GM23338 (cell line): Measurements from ENCODE around the gene KDELR1.

Source experiments
- CREB1 ChIP-seq: fragments of 250-450 bp; sonication (Bioruptor Pico); IDR thresholded peaks from 2 replicates; pipeline ENCODE4 v1.5.0; 2020; ENCODE audit warnings: low read depth, mild to moderate bottlenecking, moderate library complexity
- EZH2 ChIP-seq: fragments of 200-600 bp; sonication (generic); IDR thresholded peaks from one replicate; pipeline ENCODE4 v1.8.0; 2017; ENCODE audit warnings: antibody characterized with exemption, mild to moderate bottlenecking, low read depth; ENCODE audit not compliant: unreplicated experiment
- EZH2phosphoT487 ChIP-seq: fragments of 200-600 bp; sonication (generic); IDR thresholded peaks from one replicate; pipeline ENCODE4 v1.8.1; 2018; ENCODE audit warnings: antibody characterized with exemption; ENCODE audit not compliant: unreplicated experiment
- JUNB ChIP-seq: IDR thresholded peaks from one replicate; pipeline ENCODE4 v1.6.1; 2016; ENCODE audit warnings: antibody characterized with exemption; ENCODE audit not compliant: unreplicated experiment
- POLR2AphosphoS5 ChIP-seq: IDR thresholded peaks from 2 replicates; pipeline ENCODE4 v1.6.1; 2016; ENCODE audit warnings: antibody characterized with exemption, low read depth
- ZNF114 ChIP-seq: fragments of 250-450 bp; sonication (Bioruptor Pico); IDR thresholded peaks from 2 replicates; pipeline ENCODE4 v1.5.0; 2020; ENCODE audit warnings: mild to moderate bottlenecking, moderate library complexity
- TF ChIP-seq, protein P1 (sequence below), 2 experiments: fragments of 200-600 bp in 1 of 2; sonication (generic) in 1 of 2; conservative IDR thresholded peaks; 2 replicates each; pipeline versions ENCODE4 v1.5.1 to v1.6.1; 2016 to 2017; ENCODE audit warnings: antibody characterized with exemption in 2 of 2, low read depth in 2 of 2, mild to moderate bottlenecking in 2 of 2, moderate library complexity in 1 of 2
- TF ChIP-seq, protein P2 (sequence below): IDR thresholded peaks from one replicate; pipeline ENCODE4 v1.6.1; 2018; ENCODE audit warnings: antibody characterized with exemption; ENCODE audit not compliant: unreplicated experiment
- TF ChIP-seq, protein P3 (sequence below): IDR thresholded peaks from 2 replicates; pipeline ENCODE4 v1.6.1; 2016; ENCODE audit warnings: antibody characterized with exemption
- TF ChIP-seq, protein P4 (sequence below): fragments of 250-450 bp; sonication (Bioruptor Pico); IDR thresholded peaks from 2 replicates; pipeline ENCODE4 v1.5.0; 2020; ENCODE audit warnings: mild to moderate bottlenecking, moderate library complexity

DNA sequence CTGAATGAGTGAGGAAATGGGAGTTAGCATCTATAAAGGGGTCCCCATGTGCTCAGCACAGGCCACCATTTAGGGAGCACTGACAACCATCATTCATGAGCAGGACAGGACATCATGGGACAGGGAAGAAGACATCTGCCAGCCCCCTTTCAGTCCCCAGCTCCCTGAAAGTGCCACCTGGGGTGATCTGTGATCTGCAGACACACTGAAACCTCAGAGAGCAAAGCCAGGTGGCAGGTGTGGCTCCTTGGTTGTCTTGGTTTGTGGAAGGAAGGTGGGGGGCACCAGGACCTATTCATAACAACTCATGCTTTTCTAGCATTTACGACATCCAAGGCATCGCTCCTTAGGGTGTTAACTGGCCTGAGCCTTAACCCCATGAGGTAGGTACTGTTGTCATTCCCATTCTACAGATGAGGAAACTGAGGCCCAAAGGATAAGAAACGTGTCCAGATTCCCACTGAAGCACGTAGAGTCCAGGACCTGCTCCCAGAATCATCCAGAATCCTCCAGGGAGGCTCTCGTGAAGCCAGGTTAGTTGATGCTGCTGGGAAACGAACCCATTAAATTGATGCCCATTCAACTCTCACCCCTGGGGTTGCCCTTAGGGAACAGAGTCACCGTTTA is 5.8 kb downstream of the KDELR1 start:
- TF ChIP-seq, protein P1, sequence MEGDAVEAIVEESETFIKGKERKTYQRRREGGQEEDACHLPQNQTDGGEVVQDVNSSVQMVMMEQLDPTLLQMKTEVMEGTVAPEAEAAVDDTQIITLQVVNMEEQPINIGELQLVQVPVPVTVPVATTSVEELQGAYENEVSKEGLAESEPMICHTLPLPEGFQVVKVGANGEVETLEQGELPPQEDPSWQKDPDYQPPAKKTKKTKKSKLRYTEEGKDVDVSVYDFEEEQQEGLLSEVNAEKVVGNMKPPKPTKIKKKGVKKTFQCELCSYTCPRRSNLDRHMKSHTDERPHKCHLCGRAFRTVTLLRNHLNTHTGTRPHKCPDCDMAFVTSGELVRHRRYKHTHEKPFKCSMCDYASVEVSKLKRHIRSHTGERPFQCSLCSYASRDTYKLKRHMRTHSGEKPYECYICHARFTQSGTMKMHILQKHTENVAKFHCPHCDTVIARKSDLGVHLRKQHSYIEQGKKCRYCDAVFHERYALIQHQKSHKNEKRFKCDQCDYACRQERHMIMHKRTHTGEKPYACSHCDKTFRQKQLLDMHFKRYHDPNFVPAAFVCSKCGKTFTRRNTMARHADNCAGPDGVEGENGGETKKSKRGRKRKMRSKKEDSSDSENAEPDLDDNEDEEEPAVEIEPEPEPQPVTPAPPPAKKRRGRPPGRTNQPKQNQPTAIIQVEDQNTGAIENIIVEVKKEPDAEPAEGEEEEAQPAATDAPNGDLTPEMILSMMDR (conservative IDR thresholded peaks at IDR 0.05; ENCODE audit: low read depth in 2 of 2), result no peak
- TF ChIP-seq POLR2AphosphoS5, result no peak
- TF ChIP-seq, protein P2, sequence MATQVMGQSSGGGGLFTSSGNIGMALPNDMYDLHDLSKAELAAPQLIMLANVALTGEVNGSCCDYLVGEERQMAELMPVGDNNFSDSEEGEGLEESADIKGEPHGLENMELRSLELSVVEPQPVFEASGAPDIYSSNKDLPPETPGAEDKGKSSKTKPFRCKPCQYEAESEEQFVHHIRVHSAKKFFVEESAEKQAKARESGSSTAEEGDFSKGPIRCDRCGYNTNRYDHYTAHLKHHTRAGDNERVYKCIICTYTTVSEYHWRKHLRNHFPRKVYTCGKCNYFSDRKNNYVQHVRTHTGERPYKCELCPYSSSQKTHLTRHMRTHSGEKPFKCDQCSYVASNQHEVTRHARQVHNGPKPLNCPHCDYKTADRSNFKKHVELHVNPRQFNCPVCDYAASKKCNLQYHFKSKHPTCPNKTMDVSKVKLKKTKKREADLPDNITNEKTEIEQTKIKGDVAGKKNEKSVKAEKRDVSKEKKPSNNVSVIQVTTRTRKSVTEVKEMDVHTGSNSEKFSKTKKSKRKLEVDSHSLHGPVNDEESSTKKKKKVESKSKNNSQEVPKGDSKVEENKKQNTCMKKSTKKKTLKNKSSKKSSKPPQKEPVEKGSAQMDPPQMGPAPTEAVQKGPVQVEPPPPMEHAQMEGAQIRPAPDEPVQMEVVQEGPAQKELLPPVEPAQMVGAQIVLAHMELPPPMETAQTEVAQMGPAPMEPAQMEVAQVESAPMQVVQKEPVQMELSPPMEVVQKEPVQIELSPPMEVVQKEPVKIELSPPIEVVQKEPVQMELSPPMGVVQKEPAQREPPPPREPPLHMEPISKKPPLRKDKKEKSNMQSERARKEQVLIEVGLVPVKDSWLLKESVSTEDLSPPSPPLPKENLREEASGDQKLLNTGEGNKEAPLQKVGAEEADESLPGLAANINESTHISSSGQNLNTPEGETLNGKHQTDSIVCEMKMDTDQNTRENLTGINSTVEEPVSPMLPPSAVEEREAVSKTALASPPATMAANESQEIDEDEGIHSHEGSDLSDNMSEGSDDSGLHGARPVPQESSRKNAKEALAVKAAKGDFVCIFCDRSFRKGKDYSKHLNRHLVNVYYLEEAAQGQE, result no peak
- TF ChIP-seq EZH2, result no peak
- no peak for TF ChIP-seq ZNF114 (CRISPR knock-in tag)
- no peak for TF ChIP-seq EZH2phosphoT487
- TF ChIP-seq, protein P3, sequence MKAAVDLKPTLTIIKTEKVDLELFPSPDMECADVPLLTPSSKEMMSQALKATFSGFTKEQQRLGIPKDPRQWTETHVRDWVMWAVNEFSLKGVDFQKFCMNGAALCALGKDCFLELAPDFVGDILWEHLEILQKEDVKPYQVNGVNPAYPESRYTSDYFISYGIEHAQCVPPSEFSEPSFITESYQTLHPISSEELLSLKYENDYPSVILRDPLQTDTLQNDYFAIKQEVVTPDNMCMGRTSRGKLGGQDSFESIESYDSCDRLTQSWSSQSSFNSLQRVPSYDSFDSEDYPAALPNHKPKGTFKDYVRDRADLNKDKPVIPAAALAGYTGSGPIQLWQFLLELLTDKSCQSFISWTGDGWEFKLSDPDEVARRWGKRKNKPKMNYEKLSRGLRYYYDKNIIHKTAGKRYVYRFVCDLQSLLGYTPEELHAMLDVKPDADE, result no peak
- TF ChIP-seq, protein P4, sequence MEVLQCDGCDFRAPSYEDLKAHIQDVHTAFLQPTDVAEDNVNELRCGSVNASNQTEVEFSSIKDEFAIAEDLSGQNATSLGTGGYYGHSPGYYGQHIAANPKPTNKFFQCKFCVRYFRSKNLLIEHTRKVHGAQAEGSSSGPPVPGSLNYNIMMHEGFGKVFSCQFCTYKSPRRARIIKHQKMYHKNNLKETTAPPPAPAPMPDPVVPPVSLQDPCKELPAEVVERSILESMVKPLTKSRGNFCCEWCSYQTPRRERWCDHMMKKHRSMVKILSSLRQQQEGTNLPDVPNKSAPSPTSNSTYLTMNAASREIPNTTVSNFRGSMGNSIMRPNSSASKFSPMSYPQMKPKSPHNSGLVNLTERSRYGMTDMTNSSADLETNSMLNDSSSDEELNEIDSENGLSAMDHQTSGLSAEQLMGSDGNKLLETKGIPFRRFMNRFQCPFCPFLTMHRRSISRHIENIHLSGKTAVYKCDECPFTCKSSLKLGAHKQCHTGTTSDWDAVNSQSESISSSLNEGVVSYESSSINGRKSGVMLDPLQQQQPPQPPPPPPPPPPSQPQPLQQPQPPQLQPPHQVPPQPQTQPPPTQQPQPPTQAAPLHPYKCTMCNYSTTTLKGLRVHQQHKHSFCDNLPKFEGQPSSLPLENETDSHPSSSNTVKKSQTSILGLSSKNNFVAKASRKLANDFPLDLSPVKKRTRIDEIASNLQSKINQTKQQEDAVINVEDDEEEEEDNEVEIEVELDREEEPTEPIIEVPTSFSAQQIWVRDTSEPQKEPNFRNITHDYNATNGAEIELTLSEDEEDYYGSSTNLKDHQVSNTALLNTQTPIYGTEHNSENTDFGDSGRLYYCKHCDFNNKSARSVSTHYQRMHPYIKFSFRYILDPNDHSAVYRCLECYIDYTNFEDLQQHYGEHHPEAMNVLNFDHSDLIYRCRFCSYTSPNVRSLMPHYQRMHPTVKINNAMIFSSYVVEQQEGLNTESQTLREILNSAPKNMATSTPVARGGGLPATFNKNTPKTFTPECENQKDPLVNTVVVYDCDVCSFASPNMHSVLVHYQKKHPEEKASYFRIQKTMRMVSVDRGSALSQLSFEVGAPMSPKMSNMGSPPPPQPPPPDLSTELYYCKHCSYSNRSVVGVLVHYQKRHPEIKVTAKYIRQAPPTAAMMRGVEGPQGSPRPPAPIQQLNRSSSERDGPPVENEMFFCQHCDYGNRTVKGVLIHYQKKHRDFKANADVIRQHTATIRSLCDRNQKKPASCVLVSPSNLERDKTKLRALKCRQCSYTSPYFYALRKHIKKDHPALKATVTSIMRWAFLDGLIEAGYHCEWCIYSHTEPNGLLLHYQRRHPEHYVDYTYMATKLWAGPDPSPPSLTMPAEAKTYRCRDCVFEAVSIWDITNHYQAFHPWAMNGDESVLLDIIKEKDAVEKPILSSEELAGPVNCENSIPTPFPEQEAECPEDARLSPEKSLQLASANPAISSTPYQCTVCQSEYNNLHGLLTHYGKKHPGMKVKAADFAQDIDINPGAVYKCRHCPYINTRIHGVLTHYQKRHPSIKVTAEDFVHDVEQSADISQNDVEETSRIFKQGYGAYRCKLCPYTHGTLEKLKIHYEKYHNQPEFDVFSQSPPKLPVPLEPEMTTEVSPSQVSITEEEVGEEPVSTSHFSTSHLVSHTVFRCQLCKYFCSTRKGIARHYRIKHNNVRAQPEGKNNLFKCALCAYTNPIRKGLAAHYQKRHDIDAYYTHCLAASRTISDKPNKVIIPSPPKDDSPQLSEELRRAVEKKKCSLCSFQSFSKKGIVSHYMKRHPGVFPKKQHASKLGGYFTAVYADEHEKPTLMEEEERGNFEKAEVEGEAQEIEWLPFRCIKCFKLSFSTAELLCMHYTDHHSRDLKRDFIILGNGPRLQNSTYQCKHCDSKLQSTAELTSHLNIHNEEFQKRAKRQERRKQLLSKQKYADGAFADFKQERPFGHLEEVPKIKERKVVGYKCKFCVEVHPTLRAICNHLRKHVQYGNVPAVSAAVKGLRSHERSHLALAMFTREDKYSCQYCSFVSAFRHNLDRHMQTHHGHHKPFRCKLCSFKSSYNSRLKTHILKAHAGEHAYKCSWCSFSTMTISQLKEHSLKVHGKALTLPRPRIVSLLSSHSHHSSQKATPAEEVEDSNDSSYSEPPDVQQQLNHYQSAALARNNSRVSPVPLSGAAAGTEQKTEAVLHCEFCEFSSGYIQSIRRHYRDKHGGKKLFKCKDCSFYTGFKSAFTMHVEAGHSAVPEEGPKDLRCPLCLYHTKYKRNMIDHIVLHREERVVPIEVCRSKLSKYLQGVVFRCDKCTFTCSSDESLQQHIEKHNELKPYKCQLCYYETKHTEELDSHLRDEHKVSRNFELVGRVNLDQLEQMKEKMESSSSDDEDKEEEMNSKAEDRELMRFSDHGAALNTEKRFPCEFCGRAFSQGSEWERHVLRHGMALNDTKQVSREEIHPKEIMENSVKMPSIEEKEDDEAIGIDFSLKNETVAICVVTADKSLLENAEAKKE, result no peak
- TF ChIP-seq JUNB, result no peak
- TF ChIP-seq CREB1 (CRISPR knock-in tag), result no peak
